Gastrocnemius medialis (tissue), 4 donors: ENCODE data around the gene MCF2L.

Experiments
- POLR2A ChIP-seq, 2 donors: fragments of 450-650 bp; IDR thresholded peaks; one replicate each; pipeline ENCODE4 v1.6.1; 2017; ENCODE audit warnings: antibody characterized with exemption in 2 of 2, mild to moderate bottlenecking in 2 of 2, moderate library complexity in 2 of 2
- TF ChIP-seq, protein P1 (sequence below), 5 experiments: fragments of 450-650 bp in 3 of 5; fragments of 200-600 bp in 2 of 5; sonication (generic) in 2 of 5; IDR thresholded peaks in 4 of 5; conservative IDR thresholded peaks in 1 of 5; 1 replicate in 4 of 5; 2 replicates in 1 of 5; pipeline ENCODE4 v1.5.1; 2016 to 2019; ENCODE audit warnings: antibody characterized with exemption in 5 of 5, mild to moderate bottlenecking in 3 of 5, moderate library complexity in 3 of 5

- TF ChIP-seq, protein P1, sequence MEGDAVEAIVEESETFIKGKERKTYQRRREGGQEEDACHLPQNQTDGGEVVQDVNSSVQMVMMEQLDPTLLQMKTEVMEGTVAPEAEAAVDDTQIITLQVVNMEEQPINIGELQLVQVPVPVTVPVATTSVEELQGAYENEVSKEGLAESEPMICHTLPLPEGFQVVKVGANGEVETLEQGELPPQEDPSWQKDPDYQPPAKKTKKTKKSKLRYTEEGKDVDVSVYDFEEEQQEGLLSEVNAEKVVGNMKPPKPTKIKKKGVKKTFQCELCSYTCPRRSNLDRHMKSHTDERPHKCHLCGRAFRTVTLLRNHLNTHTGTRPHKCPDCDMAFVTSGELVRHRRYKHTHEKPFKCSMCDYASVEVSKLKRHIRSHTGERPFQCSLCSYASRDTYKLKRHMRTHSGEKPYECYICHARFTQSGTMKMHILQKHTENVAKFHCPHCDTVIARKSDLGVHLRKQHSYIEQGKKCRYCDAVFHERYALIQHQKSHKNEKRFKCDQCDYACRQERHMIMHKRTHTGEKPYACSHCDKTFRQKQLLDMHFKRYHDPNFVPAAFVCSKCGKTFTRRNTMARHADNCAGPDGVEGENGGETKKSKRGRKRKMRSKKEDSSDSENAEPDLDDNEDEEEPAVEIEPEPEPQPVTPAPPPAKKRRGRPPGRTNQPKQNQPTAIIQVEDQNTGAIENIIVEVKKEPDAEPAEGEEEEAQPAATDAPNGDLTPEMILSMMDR (IDR thresholded peaks at IDR 0.05 in 4 of 5, conservative IDR thresholded peaks at IDR 0.05 in 1 of 5), result no peak
- no peak for TF ChIP-seq POLR2A (IDR thresholded peaks at IDR 0.05)
Measured at GRCh38 chr13:113072376-113072775, 103.4 kb downstream of the MCF2L start.
